HL-60 (cell line): ENCODE measurements around the gene TNRC18.

ENCODE experiments used
- GABPA ChIP-seq: IDR thresholded peaks from 2 replicates; pipeline ENCODE4 v1.6.1; 2012; ENCODE audit warnings: low read depth
- TF ChIP-seq, protein P1 (sequence below): IDR thresholded peaks from one replicate; pipeline ENCODE4 v1.5.1; 2011; ENCODE audit warnings: low read length, control low read depth, inconsistent platforms; ENCODE audit not compliant: insufficient read depth
- TF ChIP-seq, protein P2 (sequence below): IDR thresholded peaks from 2 replicates; pipeline ENCODE4 v1.6.1; 2012; ENCODE audit warnings: low read depth; ENCODE audit not compliant: insufficient replicate concordance

DNA sequence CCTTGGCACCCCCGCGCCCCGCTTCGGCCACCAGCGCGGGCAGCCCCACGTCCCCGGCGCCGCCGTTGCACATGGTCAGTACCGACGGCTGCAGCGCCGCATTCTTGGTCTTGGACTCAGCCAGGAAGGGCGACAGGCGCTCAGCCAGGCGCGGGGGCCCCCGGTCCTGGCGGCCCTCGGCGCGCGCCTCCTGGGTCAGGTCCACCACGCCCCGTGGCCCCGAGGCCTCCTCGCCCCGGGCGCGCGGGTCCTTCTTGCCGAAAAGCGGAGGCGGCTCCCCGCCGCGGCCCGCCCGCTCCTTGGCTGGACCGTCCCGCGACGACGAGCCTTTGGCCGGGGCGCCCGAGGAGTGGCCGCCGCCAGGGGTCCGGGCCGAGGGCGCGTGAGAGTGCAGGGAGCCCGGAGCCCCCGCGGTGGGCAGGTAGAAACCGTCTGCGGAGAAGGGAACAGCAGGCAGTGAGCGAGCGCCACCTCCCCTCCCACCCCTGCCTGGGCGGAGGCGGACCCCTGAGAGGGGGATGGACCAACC is 34.7 kb downstream of the TNRC18 start:
- TF ChIP-seq, protein P1, sequence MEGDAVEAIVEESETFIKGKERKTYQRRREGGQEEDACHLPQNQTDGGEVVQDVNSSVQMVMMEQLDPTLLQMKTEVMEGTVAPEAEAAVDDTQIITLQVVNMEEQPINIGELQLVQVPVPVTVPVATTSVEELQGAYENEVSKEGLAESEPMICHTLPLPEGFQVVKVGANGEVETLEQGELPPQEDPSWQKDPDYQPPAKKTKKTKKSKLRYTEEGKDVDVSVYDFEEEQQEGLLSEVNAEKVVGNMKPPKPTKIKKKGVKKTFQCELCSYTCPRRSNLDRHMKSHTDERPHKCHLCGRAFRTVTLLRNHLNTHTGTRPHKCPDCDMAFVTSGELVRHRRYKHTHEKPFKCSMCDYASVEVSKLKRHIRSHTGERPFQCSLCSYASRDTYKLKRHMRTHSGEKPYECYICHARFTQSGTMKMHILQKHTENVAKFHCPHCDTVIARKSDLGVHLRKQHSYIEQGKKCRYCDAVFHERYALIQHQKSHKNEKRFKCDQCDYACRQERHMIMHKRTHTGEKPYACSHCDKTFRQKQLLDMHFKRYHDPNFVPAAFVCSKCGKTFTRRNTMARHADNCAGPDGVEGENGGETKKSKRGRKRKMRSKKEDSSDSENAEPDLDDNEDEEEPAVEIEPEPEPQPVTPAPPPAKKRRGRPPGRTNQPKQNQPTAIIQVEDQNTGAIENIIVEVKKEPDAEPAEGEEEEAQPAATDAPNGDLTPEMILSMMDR, result no peak
- TF ChIP-seq GABPA, result no peak
- TF ChIP-seq, protein P2, sequence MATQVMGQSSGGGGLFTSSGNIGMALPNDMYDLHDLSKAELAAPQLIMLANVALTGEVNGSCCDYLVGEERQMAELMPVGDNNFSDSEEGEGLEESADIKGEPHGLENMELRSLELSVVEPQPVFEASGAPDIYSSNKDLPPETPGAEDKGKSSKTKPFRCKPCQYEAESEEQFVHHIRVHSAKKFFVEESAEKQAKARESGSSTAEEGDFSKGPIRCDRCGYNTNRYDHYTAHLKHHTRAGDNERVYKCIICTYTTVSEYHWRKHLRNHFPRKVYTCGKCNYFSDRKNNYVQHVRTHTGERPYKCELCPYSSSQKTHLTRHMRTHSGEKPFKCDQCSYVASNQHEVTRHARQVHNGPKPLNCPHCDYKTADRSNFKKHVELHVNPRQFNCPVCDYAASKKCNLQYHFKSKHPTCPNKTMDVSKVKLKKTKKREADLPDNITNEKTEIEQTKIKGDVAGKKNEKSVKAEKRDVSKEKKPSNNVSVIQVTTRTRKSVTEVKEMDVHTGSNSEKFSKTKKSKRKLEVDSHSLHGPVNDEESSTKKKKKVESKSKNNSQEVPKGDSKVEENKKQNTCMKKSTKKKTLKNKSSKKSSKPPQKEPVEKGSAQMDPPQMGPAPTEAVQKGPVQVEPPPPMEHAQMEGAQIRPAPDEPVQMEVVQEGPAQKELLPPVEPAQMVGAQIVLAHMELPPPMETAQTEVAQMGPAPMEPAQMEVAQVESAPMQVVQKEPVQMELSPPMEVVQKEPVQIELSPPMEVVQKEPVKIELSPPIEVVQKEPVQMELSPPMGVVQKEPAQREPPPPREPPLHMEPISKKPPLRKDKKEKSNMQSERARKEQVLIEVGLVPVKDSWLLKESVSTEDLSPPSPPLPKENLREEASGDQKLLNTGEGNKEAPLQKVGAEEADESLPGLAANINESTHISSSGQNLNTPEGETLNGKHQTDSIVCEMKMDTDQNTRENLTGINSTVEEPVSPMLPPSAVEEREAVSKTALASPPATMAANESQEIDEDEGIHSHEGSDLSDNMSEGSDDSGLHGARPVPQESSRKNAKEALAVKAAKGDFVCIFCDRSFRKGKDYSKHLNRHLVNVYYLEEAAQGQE, result no peak
